Measurements from ENCODE around the gene VASN. TPM values are rescaled to one million over a fixed set of nuclear protein-coding genes. Genes with fewer than 3 reads are reported as not detected.

The VASN gene
- total and polyA plus RNA-seq, 7 donors, result 0.46 to 10.2 (median 7.1) TPM

- intact Hi-C loops (cut with DNase I), result no loop called here
These were observed 22.3 kb upstream of the VASN start for GRCh38 chr16:4349332-4349731.

DNA sequence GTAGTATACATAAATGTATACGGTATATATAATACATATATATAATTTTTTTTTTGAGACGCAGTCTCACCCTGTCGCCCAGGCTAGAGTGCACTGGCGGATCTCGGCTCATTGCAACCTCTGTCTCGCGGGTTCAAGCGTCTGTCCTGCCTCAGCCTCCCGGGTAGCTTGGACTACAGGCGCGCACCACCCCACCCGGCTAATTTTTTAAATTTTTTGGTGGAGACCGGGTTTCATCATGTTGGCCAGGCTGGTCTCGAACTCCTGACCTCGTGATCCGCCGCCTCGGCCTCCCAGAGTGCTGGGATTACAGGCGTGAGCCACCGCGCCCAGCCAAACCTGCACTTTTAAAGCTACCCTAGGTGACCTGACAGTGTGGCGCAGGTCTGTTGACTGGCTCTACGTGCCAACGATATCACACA, 21.3 kb upstream of the VASN start:
- Histone ChIP-seq H3K9me3 (no peaks in the 10 kb centered on the region), H3K27ac (peak overlapping the region; percentile 80 to 90 (median 84)), H3K36me3 (peaks cover 0 to 6% (median 0%) of the 10 kb centered on the region in 4 donors), H3K4me3 (peak overlapping the region; percentile 56 to 100 (median 78)), H3K27me3 (no peaks in the 10 kb centered on the region), H3K4me1 (peaks cover 0 to 29% (median 19%) of the 10 kb centered on the region in 4 donors)
- DNase-seq, result no peak
- WGBS, 2 donors, result 31 to 33% methylated on average over 24 of the region's 24 CpGs
- intact Hi-C loops (cut with DNase I), result no loop called here
- no peak for TF ChIP-seq POLR2A (IDR thresholded peaks at IDR 0.05)
- TF ChIP-seq POLR2AphosphoS5 (IDR thresholded peaks at IDR 0.05), result no peak
- TF ChIP-seq, protein P1, sequence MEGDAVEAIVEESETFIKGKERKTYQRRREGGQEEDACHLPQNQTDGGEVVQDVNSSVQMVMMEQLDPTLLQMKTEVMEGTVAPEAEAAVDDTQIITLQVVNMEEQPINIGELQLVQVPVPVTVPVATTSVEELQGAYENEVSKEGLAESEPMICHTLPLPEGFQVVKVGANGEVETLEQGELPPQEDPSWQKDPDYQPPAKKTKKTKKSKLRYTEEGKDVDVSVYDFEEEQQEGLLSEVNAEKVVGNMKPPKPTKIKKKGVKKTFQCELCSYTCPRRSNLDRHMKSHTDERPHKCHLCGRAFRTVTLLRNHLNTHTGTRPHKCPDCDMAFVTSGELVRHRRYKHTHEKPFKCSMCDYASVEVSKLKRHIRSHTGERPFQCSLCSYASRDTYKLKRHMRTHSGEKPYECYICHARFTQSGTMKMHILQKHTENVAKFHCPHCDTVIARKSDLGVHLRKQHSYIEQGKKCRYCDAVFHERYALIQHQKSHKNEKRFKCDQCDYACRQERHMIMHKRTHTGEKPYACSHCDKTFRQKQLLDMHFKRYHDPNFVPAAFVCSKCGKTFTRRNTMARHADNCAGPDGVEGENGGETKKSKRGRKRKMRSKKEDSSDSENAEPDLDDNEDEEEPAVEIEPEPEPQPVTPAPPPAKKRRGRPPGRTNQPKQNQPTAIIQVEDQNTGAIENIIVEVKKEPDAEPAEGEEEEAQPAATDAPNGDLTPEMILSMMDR (IDR thresholded peaks at IDR 0.05), result no peak
- no peak for TF ChIP-seq EP300 (IDR thresholded peaks at IDR 0.05)

More at GRCh38 chr16:4349332-4349731, 22.3 kb upstream of the VASN start:
- H3K27ac ChIP-seq, result no peak overlapping the region
- no peak for TF ChIP-seq POLR2A (IDR thresholded peaks at IDR 0.05)
- TF ChIP-seq POLR2AphosphoS5 (IDR thresholded peaks at IDR 0.05), result no peak
- TF ChIP-seq, protein P1 (IDR thresholded peaks at IDR 0.05), result no peak
- TF ChIP-seq EP300 (IDR thresholded peaks at IDR 0.05), result no peak
- H3K27me3 ChIP-seq, result no peaks in the 10 kb centered on the region
- H3K4me1 ChIP-seq, result peaks cover 0 to 30% (median 22%) of the 10 kb centered on the region in 4 donors
- no peaks in the 10 kb centered on the region for H3K36me3 ChIP-seq
- H3K9me3 ChIP-seq, result no peaks in the 10 kb centered on the region
- no peak for DNase-seq
- no peak overlapping the region for H3K4me3 ChIP-seq
- 94 to 95% methylated on average over 5 of the region's 5 CpGs for WGBS, 2 donors

- Histone ChIP-seq H3K9me3 (no peaks in the 10 kb centered on the region), H3K27ac (peak within 1 kb of the TSS; percentile 80 to 90 (median 84)), H3K4me3 (peak within 1 kb of the TSS; percentile 56 to 100 (median 78)), H3K36me3 (peaks cover 0 to 6% (median 0%) of the 10 kb centered on the region in 4 donors), H3K4me1 (peaks cover 0 to 27% (median 19%) of the 10 kb centered on the region in 4 donors), H3K27me3 (no peaks in the 10 kb centered on the region)
- DNase-seq, result peak; percentile 98
- intact Hi-C loops (cut with DNase I), result no loop called here
- 0 to 1% methylated on average over 81 of the region's 81 CpGs for WGBS, 2 donors
- TF ChIP-seq POLR2AphosphoS5 (IDR thresholded peaks at IDR 0.05) (peak; percentile 53 to 73 (median 66)), EP300 (IDR thresholded peaks at IDR 0.05) (no peak)
These were observed 20.6 kb upstream of the VASN start, which contains the start of gene PAM16 for GRCh38 chr16:4350787-4351659. Gene PAM16, minus strand, starts transcription at chr16:4351321. Its CDS starts 87 bp downstream, at chr16:4351234.

GRCh38 chr16:4351880-4352279, 19.8 kb upstream of the VASN start:
- Histone ChIP-seq H3K36me3 (peaks cover 0 to 6% (median 0%) of the 10 kb centered on the region in 4 donors), H3K4me1 (peaks cover 0 to 25% (median 19%) of the 10 kb centered on the region in 4 donors), H3K27me3 (no peaks in the 10 kb centered on the region), H3K9me3 (no peaks in the 10 kb centered on the region), H3K27ac (peak overlapping the region in 3 of 4 donors; percentile 18 to 90 (median 86)), H3K4me3 (no peak overlapping the region)
- peak; percentile 61 for DNase-seq
- 73 to 83% methylated on average over 7 of the region's 7 CpGs for WGBS, 2 donors
- no peak for TF ChIP-seq POLR2AphosphoS5 (IDR thresholded peaks at IDR 0.05)
- no peak for TF ChIP-seq EP300 (IDR thresholded peaks at IDR 0.05)
- TF ChIP-seq POLR2A (IDR thresholded peaks at IDR 0.05), result no peak
- TF ChIP-seq, protein P1 (IDR thresholded peaks at IDR 0.05), result no peak
- intact Hi-C loops (cut with DNase I), result no loop called here

GRCh38 chr16:4352843-4353242, 18.8 kb upstream of the VASN start:
- Histone ChIP-seq H3K27ac (no peak overlapping the region), H3K9me3 (no peaks in the 10 kb centered on the region), H3K27me3 (no peaks in the 10 kb centered on the region), H3K4me3 (no peak overlapping the region), H3K4me1 (peaks cover 0 to 23% (median 17%) of the 10 kb centered on the region in 4 donors), H3K36me3 (peaks cover 0 to 8% (median 3%) of the 10 kb centered on the region in 4 donors)
- 89 to 91% methylated on average over 5 of the region's 5 CpGs for WGBS, 2 donors
- DNase-seq, result no peak
- TF ChIP-seq POLR2A (IDR thresholded peaks at IDR 0.05) (no peak), POLR2AphosphoS5 (IDR thresholded peaks at IDR 0.05) (no peak), EP300 (IDR thresholded peaks at IDR 0.05) (no peak)
- TF ChIP-seq, protein P1 (IDR thresholded peaks at IDR 0.05), result no peak
- intact Hi-C loops (cut with DNase I), result no loop called here
